RWPE1 (cell line): ENCODE measurements around the gene UBL3.

Experiments
- CTCF ChIA-PET: fragments of 350-600 bp; sonication (Branson Sonifier 250); formaldehyde crosslinking; extraction: SDS; loops from one replicate; lab custom pipeline; 2021; lab: Yijun Ruan, JAX
- POLR2A ChIA-PET: fragments of 400-600 bp; formaldehyde crosslinking; extraction: SDS; loops from one replicate; lab custom pipeline; 2020; ENCODE audit warnings: antibody characterized with exemption; ENCODE audit not compliant: low non-redundant PET; lab: Yijun Ruan, JAX
- DNase-seq: peaks from one replicate; pipeline ENCODE4 v3.0.0; 2012; ENCODE audit warnings: low spot score
- H3K27ac ChIP-seq: fragments of 450-650 bp; 2 replicates; pipeline ENCODE4 v1.5.1; 2017
- TF ChIP-seq, protein P1 (sequence below): fragments of 450-650 bp; conservative IDR thresholded peaks from 2 replicates; pipeline ENCODE4 v1.5.1; 2017; ENCODE audit warnings: low read depth, mild to moderate bottlenecking

UBL3 gene

DNA sequence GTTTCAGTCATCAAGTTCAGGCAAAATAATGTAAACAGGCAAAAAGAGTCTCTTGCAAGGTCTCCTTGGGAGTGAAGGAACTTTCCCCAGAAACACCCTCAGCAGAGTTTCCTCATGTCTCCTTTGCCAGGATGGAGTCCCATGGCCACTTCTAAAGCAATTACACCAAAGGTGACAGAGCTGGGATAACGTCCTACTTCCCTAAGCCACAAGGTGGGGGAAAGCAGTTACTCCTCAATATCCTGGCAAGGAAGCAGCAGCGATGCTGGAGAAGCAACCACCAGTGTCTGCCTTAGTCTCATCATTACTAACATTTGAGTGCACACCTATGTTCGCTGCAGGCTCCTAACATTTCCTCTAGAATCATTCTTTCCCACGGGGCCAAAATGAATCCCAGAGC, 88.6 kb downstream of the UBL3 start:
- ChIA-PET POLR2A (no interaction called here), CTCF (interaction anchor here (0.6 to 0.7 kb wide), 3 partner anchors 12 to 350 kb away, joined by 3 to 9 read pairs (median 5); no protein-coding TSS in a partner anchor)
- TF ChIP-seq, protein P1, sequence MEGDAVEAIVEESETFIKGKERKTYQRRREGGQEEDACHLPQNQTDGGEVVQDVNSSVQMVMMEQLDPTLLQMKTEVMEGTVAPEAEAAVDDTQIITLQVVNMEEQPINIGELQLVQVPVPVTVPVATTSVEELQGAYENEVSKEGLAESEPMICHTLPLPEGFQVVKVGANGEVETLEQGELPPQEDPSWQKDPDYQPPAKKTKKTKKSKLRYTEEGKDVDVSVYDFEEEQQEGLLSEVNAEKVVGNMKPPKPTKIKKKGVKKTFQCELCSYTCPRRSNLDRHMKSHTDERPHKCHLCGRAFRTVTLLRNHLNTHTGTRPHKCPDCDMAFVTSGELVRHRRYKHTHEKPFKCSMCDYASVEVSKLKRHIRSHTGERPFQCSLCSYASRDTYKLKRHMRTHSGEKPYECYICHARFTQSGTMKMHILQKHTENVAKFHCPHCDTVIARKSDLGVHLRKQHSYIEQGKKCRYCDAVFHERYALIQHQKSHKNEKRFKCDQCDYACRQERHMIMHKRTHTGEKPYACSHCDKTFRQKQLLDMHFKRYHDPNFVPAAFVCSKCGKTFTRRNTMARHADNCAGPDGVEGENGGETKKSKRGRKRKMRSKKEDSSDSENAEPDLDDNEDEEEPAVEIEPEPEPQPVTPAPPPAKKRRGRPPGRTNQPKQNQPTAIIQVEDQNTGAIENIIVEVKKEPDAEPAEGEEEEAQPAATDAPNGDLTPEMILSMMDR, result no peak
- no peak for DNase-seq
- no peak overlapping the region for H3K27ac ChIP-seq

DNA sequence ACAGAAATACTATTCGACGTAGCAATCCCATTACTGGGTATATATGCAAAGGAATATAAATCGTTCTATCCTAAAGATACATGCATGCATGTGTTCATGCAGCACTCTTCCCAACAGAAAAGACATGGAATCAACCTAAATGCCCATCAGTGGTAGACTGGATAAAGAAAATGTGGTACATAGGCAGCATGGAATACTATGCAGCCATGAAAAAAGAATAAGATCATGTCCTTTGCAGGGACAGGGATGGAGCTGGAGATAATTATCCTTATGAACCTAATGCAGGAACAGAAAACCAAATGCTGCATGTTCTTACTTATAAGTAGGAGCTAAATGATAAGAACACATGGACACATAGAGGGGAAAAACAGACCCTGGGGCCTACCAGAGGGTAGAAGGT, 89.3 kb downstream of the UBL3 start:
- ChIA-PET CTCF (interaction anchor here (0.6 to 0.7 kb wide), 3 partner anchors 11 to 351 kb away, joined by 3 to 9 read pairs (median 5); no protein-coding TSS in a partner anchor), POLR2A (no interaction called here)
- DNase-seq, result no peak
- TF ChIP-seq, protein P1, result no peak
- no peak overlapping the region for H3K27ac ChIP-seq

DNA sequence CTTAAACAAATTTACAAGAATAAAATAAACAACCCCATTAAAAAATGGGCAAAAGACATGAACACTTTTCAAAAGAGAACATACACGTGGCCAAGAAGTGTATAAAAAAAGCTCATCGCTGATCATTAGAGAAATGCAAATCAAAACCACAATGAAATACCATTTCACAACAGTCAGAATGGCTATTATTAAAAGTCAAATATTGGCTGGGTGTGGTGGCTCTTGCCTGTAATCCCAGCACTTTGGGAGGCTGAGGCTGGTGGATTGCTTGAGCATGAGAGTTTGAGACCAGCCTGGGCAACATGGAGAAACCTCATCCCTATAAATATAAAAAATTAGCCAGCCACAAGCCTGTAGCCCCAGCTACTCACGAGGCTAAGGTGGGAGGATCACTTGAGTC, 89.9 kb downstream of the UBL3 start:
- no peak overlapping the region for H3K27ac ChIP-seq
- TF ChIP-seq, protein P1, result no peak
- POLR2A ChIA-PET, result no interaction called here
- DNase-seq, result no peak
- CTCF ChIA-PET, result no interaction called here

DNA sequence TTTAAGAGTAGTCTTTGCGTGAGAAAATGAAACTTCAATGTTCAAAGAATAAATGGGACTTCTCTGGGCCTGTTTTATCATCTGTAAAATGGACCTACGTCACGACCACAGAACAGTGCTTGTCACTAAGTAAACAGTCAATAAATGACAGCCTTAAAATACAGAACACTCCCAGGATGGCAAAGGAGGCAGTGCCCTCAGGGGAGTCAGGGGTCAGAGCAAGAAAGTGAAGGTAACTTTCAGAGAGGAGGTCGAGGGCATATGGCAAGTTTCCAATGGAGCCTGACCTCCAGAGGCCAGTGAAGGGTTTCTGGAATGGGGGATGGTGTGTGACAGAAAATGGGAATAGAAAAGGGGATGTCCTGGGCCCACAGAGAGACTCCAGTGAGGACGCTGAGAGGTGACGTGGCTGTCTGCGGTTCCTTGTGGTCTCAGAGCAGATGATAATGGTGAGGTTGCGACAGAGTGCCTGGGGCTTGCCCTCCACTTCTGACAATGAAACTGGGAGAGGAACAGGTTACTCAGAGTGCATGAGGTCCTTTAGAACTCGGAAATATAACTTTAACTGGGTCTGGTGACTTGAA, 91.8 kb downstream of the UBL3 start:
- no peak overlapping the region for H3K27ac ChIP-seq
- ChIA-PET POLR2A (no interaction called here), CTCF (interaction anchor here (0.7 kb wide), 1 partner anchor 648 kb away, joined by 4 read pairs; no protein-coding TSS in a partner anchor)
- no peak for DNase-seq
- TF ChIP-seq, protein P1, result no peak

DNA sequence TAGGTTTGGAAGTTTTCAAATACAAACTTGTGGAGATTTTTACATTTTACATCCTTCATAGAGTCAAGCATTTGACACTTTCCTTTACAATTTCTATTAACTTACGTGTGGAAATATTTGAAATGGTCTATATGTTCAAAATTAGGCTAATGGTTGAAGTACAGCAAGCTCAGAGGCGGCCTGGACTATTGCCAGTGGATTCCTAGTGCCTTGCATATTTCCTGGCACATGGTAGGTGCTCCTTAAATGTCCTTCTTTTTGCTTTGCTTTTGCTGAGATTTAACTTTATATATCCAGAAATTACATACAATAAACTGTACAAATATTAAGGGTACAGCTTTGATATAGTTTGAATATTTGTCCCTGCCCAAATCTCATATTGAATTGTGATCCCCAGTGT, 93.9 kb downstream of the UBL3 start:
- no peak overlapping the region for H3K27ac ChIP-seq
- ChIA-PET CTCF (no interaction called here), POLR2A (no interaction called here)
- DNase-seq, result no peak
- TF ChIP-seq, protein P1, result no peak

DNA sequence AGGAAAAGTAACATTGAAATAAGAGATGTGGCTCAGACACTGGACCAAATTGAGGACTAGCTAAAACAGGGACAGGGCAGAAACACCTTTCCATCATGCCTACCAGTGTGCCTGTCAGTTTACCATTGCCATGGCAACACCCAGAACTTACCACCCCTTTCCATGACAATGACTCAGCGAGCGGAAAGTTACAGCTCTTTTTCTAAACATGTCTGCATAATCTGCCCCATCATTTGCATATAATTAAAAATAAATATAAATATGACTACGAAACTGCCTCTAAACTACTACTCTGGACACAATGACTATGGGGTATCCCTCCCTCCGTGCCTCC, 96.0 kb downstream of the UBL3 start:
- H3K27ac ChIP-seq, result no peak overlapping the region
- CTCF ChIA-PET, result interaction anchor here (1.0 kb wide), 1 partner anchor 246 kb away, joined by 3 read pairs; no protein-coding TSS in a partner anchor
- TF ChIP-seq, protein P1, result no peak
- no peak for DNase-seq
- POLR2A ChIA-PET, result no interaction called here
